Small intestine (tissue), 7 donors: ENCODE results near the gene UBE2J1. TPM values are rescaled to one million over a fixed set of nuclear protein-coding genes. Genes with fewer than 3 reads are reported as not detected.

ENCODE experiments used
- DNase-seq, 2 donors: peaks; one replicate each; pipeline versions ENCODE4 v3.0.0 to v3.0.0-alpha.2; 2013
- FAIRE-seq: peaks from 2 replicates; lab custom pipeline; 2012; peaks lifted over from hg19 to GRCh38; lab: Jason Lieb, UNC
- H3K27ac ChIP-seq, 3 donors: one replicate each; pipeline ENCODE4 v1.5.1; 2013; ENCODE audit warnings: low read length in 2 of 3, mild to moderate bottlenecking in 2 of 3, control low read depth in 1 of 3, inconsistent platforms in 1 of 3, low read depth in 1 of 3, moderate library complexity in 1 of 3
- H3K27me3 ChIP-seq, 3 donors: one replicate each; pipeline ENCODE4 v1.6.1; 2013; ENCODE audit warnings: low read length in 3 of 3, inconsistent platforms in 1 of 3; ENCODE audit not compliant: control insufficient read depth in 3 of 3, insufficient read depth in 3 of 3
- H3K36me3 ChIP-seq, 3 donors: one replicate each; pipeline ENCODE4 v1.6.1; 2013; ENCODE audit warnings: low read length in 3 of 3, inconsistent platforms in 1 of 3, low read depth in 1 of 3, mild to moderate bottlenecking in 1 of 3, moderate library complexity in 1 of 3; ENCODE audit not compliant: control insufficient read depth in 3 of 3, insufficient read depth in 2 of 3
- H3K4me1 ChIP-seq, 3 donors: one replicate each; pipeline ENCODE4 v1.6.1; 2013; ENCODE audit warnings: low read length in 2 of 3, inconsistent platforms in 1 of 3, low read depth in 1 of 3, mild to moderate bottlenecking in 1 of 3, moderate library complexity in 1 of 3; ENCODE audit not compliant: control insufficient read depth in 3 of 3, insufficient read depth in 2 of 3
- H3K4me3 ChIP-seq, 3 donors: one replicate each; pipeline ENCODE4 v1.5.1; 2013; ENCODE audit warnings: low read length in 3 of 3, control low read depth in 1 of 3, inconsistent platforms in 1 of 3, low read depth in 1 of 3, mild to moderate bottlenecking in 1 of 3, moderate library complexity in 1 of 3
- H3K9me3 ChIP-seq, 2 donors: one replicate each; pipeline ENCODE4 v1.6.1; 2013; ENCODE audit warnings: low read depth in 1 of 2, low read length in 1 of 2; ENCODE audit not compliant: control insufficient read depth in 2 of 2, insufficient read depth in 1 of 2
- WGBS, 3 donors: extraction: QIAGEN DNeasy Blood & Tissue Kit; methylation state at CpG; one replicate each; pipeline ENCODE4 v1.1.7; 2013; 5-methylcytosine and 5-hydroxymethylcytosine counted together
- polyA plus RNA-seq, 4 donors: library from polyadenylated mRNA; stranded (reverse) in 3 of 4; unstranded in 1 of 4; fragments of 200-250 nt in 3 of 4; fragments of 120-200 nt in 1 of 4; gene quantifications; one replicate each; pipeline versions ENCODE4 v1.2.1 to v1.2.3, GENCODE V29; 2013
- donor health status: healthy with polysubstance abuse.
- donor health status: control.
- donor health status: control.
- donor health status: Bipolar disorder and iron deficiency.
- donor health status: healthy.

Gene UBE2J1
- polyA plus RNA-seq, 4 donors, result 34.1 to 65.1 (median 40.2) TPM

GRCh38 chr6:89360415-89360999, 8.0 kb upstream of the UBE2J1 start:
- FAIRE-seq, result no peak
- WGBS, 3 donors, result 86 to 94% (median 89%) methylated on average over 2 of the region's 2 CpGs

GRCh38 chr6:89359561-89359960, 7.0 kb upstream of the UBE2J1 start:
- Histone ChIP-seq H3K27me3 (no peaks in the 10 kb centered on the region), H3K27ac (no peak overlapping the region), H3K36me3 (no peaks in the 10 kb centered on the region), H3K4me1 (no peaks in the 10 kb centered on the region), H3K4me3 (no peak overlapping the region), H3K9me3 (no peaks in the 10 kb centered on the region)
- WGBS, 3 donors, result 7 to 20% (median 11%) methylated on average over 1 of the region's 1 CpG
- DNase-seq (no peak), FAIRE-seq (no peak)

More at GRCh38 chr6:89360415-89360999, 8.0 kb upstream of the UBE2J1 start:
- H3K9me3 ChIP-seq, result no peaks in the 10 kb centered on the region
- no peaks in the 10 kb centered on the region for H3K36me3 ChIP-seq
- no peak overlapping the region for H3K27ac ChIP-seq
- no peak overlapping the region for H3K4me3 ChIP-seq
- H3K27me3 ChIP-seq, result no peaks in the 10 kb centered on the region
- H3K4me1 ChIP-seq, result no peaks in the 10 kb centered on the region
- no peak for DNase-seq

DNA sequence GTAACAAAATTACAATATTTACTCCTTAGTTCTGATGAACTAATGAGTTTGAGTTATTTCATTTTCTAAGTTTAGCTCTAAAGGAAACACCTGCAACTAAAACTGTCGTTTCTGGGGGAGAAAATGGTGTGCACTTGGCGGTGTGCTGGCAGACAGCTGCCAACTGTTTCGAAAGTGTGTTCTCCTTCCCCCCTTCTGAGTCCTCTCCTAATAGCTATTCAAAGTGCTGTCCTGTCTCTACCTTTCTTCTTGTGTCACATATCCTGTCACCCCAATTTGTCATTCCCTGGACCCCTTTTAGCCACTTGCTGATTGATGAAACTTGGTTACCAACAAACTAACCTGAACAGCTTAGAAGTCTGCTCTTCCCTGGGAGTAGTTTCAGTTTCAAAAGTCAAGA, 4.9 kb upstream of the UBE2J1 start:
- peak overlapping the region in 2 of 3 donors; percentile 32 to 86 for H3K27ac ChIP-seq
- H3K4me1 ChIP-seq, result no peaks in the 10 kb centered on the region
- no peaks in the 10 kb centered on the region for H3K27me3 ChIP-seq
- WGBS, 3 donors, result 22 to 32% (median 27%) methylated on average over 3 of the region's 3 CpGs
- no peaks in the 10 kb centered on the region for H3K36me3 ChIP-seq
- peak in 1 of 2 donors; percentile 30 for DNase-seq
- FAIRE-seq, result no peak
- H3K9me3 ChIP-seq, result no peaks in the 10 kb centered on the region
- H3K4me3 ChIP-seq, result no peak overlapping the region

DNA sequence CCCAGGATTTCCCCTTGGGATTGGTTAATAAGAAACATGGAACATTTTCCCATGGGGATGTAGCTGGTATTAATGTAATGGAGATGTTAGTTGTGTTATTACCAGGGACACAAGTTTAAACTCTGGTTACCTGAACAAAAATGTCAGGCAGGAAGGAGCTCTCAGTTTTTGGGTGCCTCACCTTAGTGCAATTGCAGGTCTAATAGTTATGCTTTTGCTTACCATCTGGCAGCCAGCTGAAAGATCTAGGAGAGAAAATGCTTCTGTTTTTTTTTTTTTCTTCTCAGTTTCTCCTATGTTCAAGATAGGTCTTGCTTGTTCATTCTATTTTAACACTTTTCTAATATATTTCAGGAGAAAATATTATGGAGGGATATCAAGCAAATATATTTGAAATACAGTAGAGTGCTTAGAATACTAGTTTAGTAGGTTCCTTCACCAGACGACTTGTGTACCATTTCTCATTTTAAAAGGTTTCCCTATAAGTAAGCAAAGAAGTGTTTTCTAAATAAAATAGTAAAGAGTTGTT, 4.2 kb upstream of the UBE2J1 start:
- no peak for FAIRE-seq
- WGBS, 3 donors, result 38 to 47% (median 44%) methylated on average over 1 of the region's 1 CpG
- Histone ChIP-seq H3K36me3 (no peaks in the 10 kb centered on the region), H3K4me3 (no peak overlapping the region), H3K27me3 (no peaks in the 10 kb centered on the region), H3K9me3 (no peaks in the 10 kb centered on the region), H3K4me1 (no peaks in the 10 kb centered on the region), H3K27ac (peak overlapping the region in 1 of 3 donors; percentile 8)
- DNase-seq, result no peak

GRCh38 chr6:89355511-89356194, 3.1 kb upstream of the UBE2J1 start:
- WGBS, 3 donors, result 86 to 95% (median 87%) methylated on average over 2 of the region's 2 CpGs
- H3K27me3 ChIP-seq, result no peaks in the 10 kb centered on the region
- DNase-seq (no peak), FAIRE-seq (no peak)
- no peaks in the 10 kb centered on the region for H3K9me3 ChIP-seq
- peaks cover 0 to 9% (median 4%) of the 10 kb centered on the region in 3 donors for H3K4me1 ChIP-seq
- H3K27ac ChIP-seq, result no peak overlapping the region
- H3K36me3 ChIP-seq, result no peaks in the 10 kb centered on the region
- no peak overlapping the region for H3K4me3 ChIP-seq

- no peak for FAIRE-seq
- Histone ChIP-seq H3K4me1 (peaks cover 0 to 17% (median 13%) of the 10 kb centered on the region in 3 donors), H3K36me3 (peaks cover 0 to 3% (median 0%) of the 10 kb centered on the region in 3 donors), H3K27ac (peak overlapping the region in 1 of 3 donors; percentile 99), H3K4me3 (no peak overlapping the region), H3K9me3 (no peaks in the 10 kb centered on the region), H3K27me3 (no peaks in the 10 kb centered on the region)
- WGBS, 3 donors, result 84% methylated on average over 2 of the region's 2 CpGs
- DNase-seq, result no peak
Observed at GRCh38 chr6:89353702-89354392, 1.3 kb upstream of the UBE2J1 start.

DNA sequence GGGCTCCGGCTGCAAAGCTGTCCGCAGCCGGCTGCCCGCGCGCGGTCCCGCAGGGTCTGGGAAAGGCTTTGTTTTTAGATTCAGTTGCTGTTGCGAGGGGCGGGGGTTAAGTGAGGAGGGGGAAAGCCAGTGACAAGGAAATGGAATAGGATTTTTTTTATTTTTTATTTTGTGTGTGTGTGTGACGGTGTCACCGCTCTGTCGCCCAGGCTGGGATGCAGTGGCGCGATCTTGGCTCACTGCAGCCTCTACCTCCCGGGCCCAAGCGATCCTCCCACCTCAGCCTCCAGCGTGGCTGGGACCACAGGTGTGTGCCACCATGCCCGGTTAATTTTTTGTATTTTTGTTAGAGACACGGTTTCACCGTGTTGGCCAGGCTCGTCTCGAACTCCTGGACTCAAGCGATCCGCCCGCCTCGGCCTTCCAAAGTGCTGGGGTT, 615 bp upstream of the UBE2J1 start:
- peaks cover 0 to 4% (median 0%) of the 10 kb centered on the region in 3 donors for H3K36me3 ChIP-seq
- H3K9me3 ChIP-seq, result no peaks in the 10 kb centered on the region
- peak overlapping the region; percentile 60 to 91 (median 80) for H3K4me3 ChIP-seq
- 39 to 47% (median 43%) methylated on average over 27 of the region's 27 CpGs for WGBS, 3 donors
- peaks cover 2 to 20% (median 20%) of the 10 kb centered on the region in 3 donors for H3K4me1 ChIP-seq
- FAIRE-seq, result no peak
- H3K27ac ChIP-seq, result peak overlapping the region; percentile 88 to 99 (median 99)
- no peak for DNase-seq
- no peaks in the 10 kb centered on the region for H3K27me3 ChIP-seq

DNA sequence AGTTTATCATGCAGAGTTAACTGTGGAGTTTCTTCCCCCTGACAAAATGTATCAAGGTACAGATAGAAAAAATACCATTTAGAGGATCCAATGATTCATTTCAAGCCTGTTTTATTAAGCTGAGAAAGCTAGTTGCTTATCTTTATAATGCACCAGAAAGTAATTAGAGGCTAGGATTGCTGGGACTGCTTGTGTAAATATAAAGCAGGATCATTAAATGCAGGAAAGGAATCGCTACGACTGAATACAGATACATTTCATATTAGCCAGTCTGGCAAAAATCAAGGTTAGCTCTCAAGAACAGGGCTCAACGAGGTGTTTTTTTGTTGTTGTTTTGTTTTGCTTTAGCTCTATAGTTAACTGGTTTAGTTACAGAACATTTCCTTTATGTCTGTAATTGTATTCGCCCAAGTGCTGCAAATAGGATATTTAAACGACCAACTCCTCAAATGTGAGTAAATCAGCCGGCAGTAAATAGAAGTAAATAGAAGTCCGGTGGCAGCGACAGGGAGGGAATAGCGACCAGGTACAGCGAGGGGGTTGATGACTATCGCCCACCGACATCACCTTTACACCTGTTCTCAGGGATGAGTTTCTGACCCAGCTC, 748 bp downstream of the UBE2J1 start:
- DNase-seq, result peak; percentile 70 to 78
- Histone ChIP-seq H3K4me3 (peak overlapping the region; percentile 60 to 91 (median 80)), H3K4me1 (peaks cover 6 to 23% (median 21%) of the 10 kb centered on the region in 3 donors), H3K36me3 (peaks cover 0 to 4% (median 0%) of the 10 kb centered on the region in 3 donors), H3K9me3 (no peaks in the 10 kb centered on the region), H3K27ac (peak overlapping the region; percentile 88 to 99 (median 99)), H3K27me3 (no peaks in the 10 kb centered on the region)
- 0 to 1% (median 0%) methylated on average over 12 of the region's 12 CpGs for WGBS, 3 donors
- no peak for FAIRE-seq
